Keratinocyte (primary cell): Measurements from ENCODE around the gene ARHGAP1. TPM values are rescaled to one million over a fixed set of nuclear protein-coding genes. Genes with fewer than 3 reads are reported as not detected.

Source experiments
- DNase-seq: peaks from one replicate; pipeline ENCODE4 v3.0.0-alpha.2; 2011; ENCODE audit warnings: low read depth, missing footprints, low spot score
- FAIRE-seq: peaks from 2 replicates; lab custom pipeline; 2011; peaks lifted over from hg19 to GRCh38; lab: Jason Lieb, UNC
- H2AFZ ChIP-seq: 2 replicates; pipeline ENCODE4 v1.6.0; 2012; ENCODE audit warnings: low read length, control low read depth, inconsistent platforms; ENCODE audit not compliant: control insufficient read depth
- H3K27ac ChIP-seq: 2 replicates; pipeline ENCODE4 v1.5.1; 2011; ENCODE audit warnings: low read length; ENCODE audit not compliant: control insufficient read depth, insufficient read depth
- H3K27me3 ChIP-seq: 3 replicates; pipeline ENCODE4 v1.6.0; 2011; ENCODE audit warnings: low read length; ENCODE audit not compliant: control insufficient read depth, insufficient read depth; ENCODE audit errors: extremely low read depth
- H3K36me3 ChIP-seq, 2 experiments: 2 replicates in 1 of 2; 3 replicates in 1 of 2; pipeline ENCODE4 v1.5.1; 2011; ENCODE audit warnings: low read length in 2 of 2, mild to moderate bottlenecking in 1 of 2; ENCODE audit not compliant: control insufficient read depth in 2 of 2, insufficient read depth in 2 of 2; ENCODE audit errors: extremely low read depth in 1 of 2
- H3K4me1 ChIP-seq: 3 replicates; pipeline ENCODE4 v1.5.1; 2011; ENCODE audit warnings: low read length; ENCODE audit not compliant: control insufficient read depth, insufficient read depth; ENCODE audit errors: extremely low read depth
- H3K4me2 ChIP-seq: 3 replicates; pipeline ENCODE4 v1.6.0; 2011; ENCODE audit warnings: low read depth, low read length; ENCODE audit not compliant: control insufficient read depth, insufficient read depth; ENCODE audit errors: extremely low read depth
- H3K4me3 ChIP-seq, 3 experiments: fragments of 200-600 bp in 1 of 3; sonication (generic) in 1 of 3; 2 replicates in 2 of 3; 3 replicates in 1 of 3; pipeline ENCODE4 v1.5.1; 2011 to 2016; ENCODE audit warnings: low read length in 3 of 3, mild to moderate bottlenecking in 3 of 3, control low read depth in 2 of 3, inconsistent platforms in 1 of 3, low read depth in 1 of 3, mixed read lengths in 1 of 3, mixed run types in 1 of 3, moderate library complexity in 1 of 3; ENCODE audit not compliant: control insufficient read depth in 2 of 3, insufficient read depth in 2 of 3; ENCODE audit errors: extremely low read depth in 1 of 3
- H3K79me2 ChIP-seq: 2 replicates; pipeline ENCODE4 v1.6.0; 2012; ENCODE audit warnings: low read length; ENCODE audit not compliant: control insufficient read depth, insufficient read depth
- H3K9ac ChIP-seq: 3 replicates; pipeline ENCODE4 v1.6.0; 2011; ENCODE audit warnings: low read length; ENCODE audit not compliant: control insufficient read depth, insufficient read depth; ENCODE audit errors: extremely low read depth
- H3K9me1 ChIP-seq: 3 replicates; pipeline ENCODE4 v1.6.0; 2011; ENCODE audit warnings: low read length; ENCODE audit not compliant: control insufficient read depth, insufficient read depth; ENCODE audit errors: extremely low read depth
- H3K9me3 ChIP-seq: 2 replicates; pipeline ENCODE4 v1.5.1; 2012; ENCODE audit warnings: low read depth, low read length; ENCODE audit not compliant: control insufficient read depth
- H4K20me1 ChIP-seq: 3 replicates; pipeline ENCODE4 v1.6.0; 2011; ENCODE audit warnings: low read length; ENCODE audit not compliant: control insufficient read depth, insufficient read depth; ENCODE audit errors: extremely low read depth
- EZH2 ChIP-seq: IDR thresholded peaks from one replicate; pipeline ENCODE4 v1.6.1; 2012; ENCODE audit warnings: inconsistent platforms, mild to moderate bottlenecking, low read length, moderate library complexity
- dilution Hi-C: fragments of 300-500 bp; cut with MboI; formaldehyde crosslinking; loops from one replicate; pipeline ENCODE4 v1.7.0; 2020; ENCODE audit warnings: low sequenced_read_pairs; ENCODE audit not compliant: extremely low pct_ligation_motif_present
- polyA plus RNA-seq, 5 experiments: library from polyadenylated mRNA; depleted of rRNA in 3 of 5; stranded (reverse) in 3 of 5; stranded (forward) in 1 of 5; unstranded in 1 of 5; fragments of >200 nt; gene quantifications; 1 replicate in 1 of 5; 2 replicates in 3 of 5; 3 replicates in 1 of 5; pipeline versions ENCODE4 v1.2.1 to v1.2.3, GENCODE V29; 2011 to 2012; ENCODE audit warnings: missing spikeins in 2 of 5, low read depth in 1 of 5, low replicate concordance in 1 of 5
- TF ChIP-seq, protein P1 (sequence below), 3 experiments: IDR thresholded peaks in 1 of 3; conservative IDR thresholded peaks in 1 of 3; optimal IDR thresholded peaks in 1 of 3; 2 replicates in 2 of 3; 3 replicates in 1 of 3; pipeline versions ENCODE3 to v1.5.1; 2011; ENCODE audit warnings: low read length in 3 of 3, mild to moderate bottlenecking in 3 of 3, moderate library complexity in 2 of 3, control low read depth in 1 of 3, inconsistent platforms in 1 of 3; ENCODE audit not compliant: insufficient read depth in 2 of 3; ENCODE audit errors: extremely low read depth in 1 of 3

The ARHGAP1 gene
- polyA plus RNA-seq, 1 donor (not counting 4 experiments of a cell fraction or from before 2014, with no cell fraction given): 19.5 TPM

DNA sequence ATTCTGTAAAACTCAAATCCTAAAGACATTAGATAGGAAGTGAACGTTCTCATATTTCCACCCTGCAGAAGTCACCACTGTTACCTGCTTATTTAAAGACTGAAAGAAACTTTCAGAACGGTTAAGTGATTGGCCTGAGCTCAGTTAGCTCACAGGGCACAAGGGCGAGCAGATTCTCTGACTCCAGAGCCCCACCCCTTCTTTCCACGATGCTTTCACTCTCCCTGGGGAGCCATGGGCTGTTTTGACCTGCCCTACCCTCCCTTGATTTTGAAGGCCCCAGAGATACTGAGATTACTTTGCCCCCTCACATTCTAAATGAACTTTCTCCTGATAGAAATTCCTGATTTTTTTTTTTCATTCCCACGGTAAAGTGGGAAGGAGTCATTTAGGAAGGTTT, 33.9 kb downstream of the ARHGAP1 start:
- peaks cover 5% of the 10 kb centered on the region for H3K4me1 ChIP-seq
- no peak for FAIRE-seq
- no peak overlapping the region for H2AFZ ChIP-seq
- no peaks in the 10 kb centered on the region for H3K79me2 ChIP-seq
- no peak overlapping the region for H3K4me3 ChIP-seq
- H3K27ac ChIP-seq: no peak overlapping the region
- DNase-seq: no peak
- TF ChIP-seq EZH2: no peak
- TF ChIP-seq, protein P1, sequence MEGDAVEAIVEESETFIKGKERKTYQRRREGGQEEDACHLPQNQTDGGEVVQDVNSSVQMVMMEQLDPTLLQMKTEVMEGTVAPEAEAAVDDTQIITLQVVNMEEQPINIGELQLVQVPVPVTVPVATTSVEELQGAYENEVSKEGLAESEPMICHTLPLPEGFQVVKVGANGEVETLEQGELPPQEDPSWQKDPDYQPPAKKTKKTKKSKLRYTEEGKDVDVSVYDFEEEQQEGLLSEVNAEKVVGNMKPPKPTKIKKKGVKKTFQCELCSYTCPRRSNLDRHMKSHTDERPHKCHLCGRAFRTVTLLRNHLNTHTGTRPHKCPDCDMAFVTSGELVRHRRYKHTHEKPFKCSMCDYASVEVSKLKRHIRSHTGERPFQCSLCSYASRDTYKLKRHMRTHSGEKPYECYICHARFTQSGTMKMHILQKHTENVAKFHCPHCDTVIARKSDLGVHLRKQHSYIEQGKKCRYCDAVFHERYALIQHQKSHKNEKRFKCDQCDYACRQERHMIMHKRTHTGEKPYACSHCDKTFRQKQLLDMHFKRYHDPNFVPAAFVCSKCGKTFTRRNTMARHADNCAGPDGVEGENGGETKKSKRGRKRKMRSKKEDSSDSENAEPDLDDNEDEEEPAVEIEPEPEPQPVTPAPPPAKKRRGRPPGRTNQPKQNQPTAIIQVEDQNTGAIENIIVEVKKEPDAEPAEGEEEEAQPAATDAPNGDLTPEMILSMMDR (optimal IDR thresholded peaks at IDR 0.05 in 1 of 3, IDR thresholded peaks at IDR 0.05 in 1 of 3, conservative IDR thresholded peaks at IDR 0.05 in 1 of 3; ENCODE audit: extremely low read depth in 1 of 3, insufficient read depth in 2 of 3, low read length in 3 of 3): no peak
- dilution Hi-C loops: no loop called here
- H3K36me3 ChIP-seq: peaks cover 29 to 31% of the 10 kb centered on the region in 2 experiments
- no peaks in the 10 kb centered on the region for H3K9me1 ChIP-seq
- H3K9me3 ChIP-seq: no peaks in the 10 kb centered on the region
- no peak overlapping the region for H3K4me2 ChIP-seq
- no peak overlapping the region for H3K9ac ChIP-seq
- H4K20me1 ChIP-seq: no peaks in the 10 kb centered on the region
- H3K27me3 ChIP-seq: no peaks in the 10 kb centered on the region

DNA sequence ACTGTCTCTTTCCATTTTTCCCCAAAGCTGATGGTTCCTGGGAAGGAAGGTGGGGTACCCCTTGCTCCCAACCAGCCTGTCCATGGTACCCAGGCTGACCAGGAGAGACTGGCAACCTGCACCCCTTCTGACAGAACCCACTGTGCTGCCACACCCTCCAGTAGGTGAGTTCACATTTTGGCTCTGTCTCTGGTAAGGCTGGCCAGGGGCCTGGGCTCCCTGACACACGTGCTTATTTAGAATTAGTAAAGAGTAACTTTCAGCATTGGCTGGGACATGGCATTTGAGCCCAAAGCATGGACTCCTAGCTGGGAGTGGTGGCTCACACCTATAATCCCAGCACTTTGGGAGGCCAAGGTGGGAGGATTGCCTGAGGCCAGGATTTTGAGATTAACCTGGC, 35.1 kb downstream of the ARHGAP1 start:
- no peak overlapping the region for H3K9ac ChIP-seq
- H3K27ac ChIP-seq: no peak overlapping the region
- H4K20me1 ChIP-seq: no peaks in the 10 kb centered on the region
- FAIRE-seq (no peak), DNase-seq (no peak)
- peaks cover 5% of the 10 kb centered on the region for H3K4me1 ChIP-seq
- no peaks in the 10 kb centered on the region for H3K9me3 ChIP-seq
- H3K4me3 ChIP-seq: no peak overlapping the region
- TF ChIP-seq EZH2: no peak
- TF ChIP-seq, protein P1 (optimal IDR thresholded peaks at IDR 0.05 in 1 of 3, IDR thresholded peaks at IDR 0.05 in 1 of 3, conservative IDR thresholded peaks at IDR 0.05 in 1 of 3; ENCODE audit: extremely low read depth in 1 of 3, insufficient read depth in 2 of 3, low read length in 3 of 3): no peak
- no peaks in the 10 kb centered on the region for H3K9me1 ChIP-seq
- H2AFZ ChIP-seq: no peak overlapping the region
- H3K79me2 ChIP-seq: no peaks in the 10 kb centered on the region
- H3K27me3 ChIP-seq: no peaks in the 10 kb centered on the region
- dilution Hi-C loops: no loop called here
- peaks cover 29 to 31% of the 10 kb centered on the region in 2 experiments for H3K36me3 ChIP-seq
- no peak overlapping the region for H3K4me2 ChIP-seq
